Measurements from ENCODE around the gene DIS3L.
"Not testable (repeated sequence)": the region's sequence is repeated elsewhere in the genome, so short reads cannot be mapped to it uniquely, and the experiment has no call there.

DIS3L gene

GRCh38 chr15:66276546-66276945, 16.8 kb upstream of the DIS3L start:
- in situ Hi-C loops (cut with MboI; ENCODE audit: low sequenced_read_pairs) = no loop called here

- in situ Hi-C loops (cut with MboI; ENCODE audit: low sequenced_read_pairs) = no loop called here
Observed at GRCh38 chr15:66278056-66278455, 15.3 kb upstream of the DIS3L start.

- in situ Hi-C loops (cut with MboI; ENCODE audit: low sequenced_read_pairs) = no loop called here
Observed at GRCh38 chr15:66278671-66279070, 14.7 kb upstream of the DIS3L start.

GRCh38 chr15:66284271-66284670, 9.1 kb upstream of the DIS3L start:
- in situ Hi-C loops (cut with MboI; ENCODE audit: low sequenced_read_pairs) = no loop called here

GRCh38 chr15:66285533-66286280, 7.7 kb upstream of the DIS3L start:
- in situ Hi-C loops (cut with MboI; ENCODE audit: low sequenced_read_pairs) = no loop called here

- in situ Hi-C loops (cut with MboI; ENCODE audit: low sequenced_read_pairs) = no loop called here
Observed at GRCh38 chr15:66287461-66288057, 5.8 kb upstream of the DIS3L start.

- in situ Hi-C loops (cut with MboI; ENCODE audit: low sequenced_read_pairs) = no loop called here
Observed at GRCh38 chr15:66288093-66288492, 5.3 kb upstream of the DIS3L start.

GRCh38 chr15:66288551-66289185, 4.7 kb upstream of the DIS3L start:
- in situ Hi-C loops (cut with MboI; ENCODE audit: low sequenced_read_pairs) = no loop called here

- in situ Hi-C loops (cut with MboI; ENCODE audit: low sequenced_read_pairs) = no loop called here
Observed at GRCh38 chr15:66290007-66290406, 3.4 kb upstream of the DIS3L start.

GRCh38 chr15:66290518-66290917, 2.9 kb upstream of the DIS3L start:
- in situ Hi-C loops (cut with MboI; ENCODE audit: low sequenced_read_pairs) = no loop called here

GRCh38 chr15:66291816-66292570, 1.4 kb upstream of the DIS3L start:
- in situ Hi-C loops (cut with MboI; ENCODE audit: low sequenced_read_pairs) = no loop called here

- in situ Hi-C loops (cut with MboI; ENCODE audit: low sequenced_read_pairs) = no loop called here
Observed at GRCh38 chr15:66292571-66293418, 573 bp upstream of the DIS3L start.

- in situ Hi-C loops (cut with MboI; ENCODE audit: low sequenced_read_pairs) = no loop called here
Observed at GRCh38 chr15:66294157-66294931, 976 bp downstream of the DIS3L start.

- in situ Hi-C loops (cut with MboI; ENCODE audit: low sequenced_read_pairs) = no loop called here
Observed at GRCh38 chr15:66294932-66295235, 1.5 kb downstream of the DIS3L start.

GRCh38 chr15:66296186-66296585, 2.8 kb downstream of the DIS3L start:
- in situ Hi-C loops (cut with MboI; ENCODE audit: low sequenced_read_pairs) = no loop called here

- in situ Hi-C loops (cut with MboI; ENCODE audit: low sequenced_read_pairs) = no loop called here
Observed at GRCh38 chr15:66298803-66299251, 5.5 kb downstream of the DIS3L start.

GRCh38 chr15:66302489-66303278, 9.3 kb downstream of the DIS3L start:
- in situ Hi-C loops (cut with MboI; ENCODE audit: low sequenced_read_pairs) = no loop called here

- in situ Hi-C loops (cut with MboI; ENCODE audit: low sequenced_read_pairs) = not testable (repeated sequence)
Observed at GRCh38 chr15:66304425-66304824, 11.1 kb downstream of the DIS3L start.

- in situ Hi-C loops (cut with MboI; ENCODE audit: low sequenced_read_pairs) = no loop called here
Observed at GRCh38 chr15:66306381-66306780, 13.0 kb downstream of the DIS3L start.
